ENCODE results near the gene ZNF516.

The ZNF516 gene

GRCh38 chr18:76361219-76361618 lies 133.8 kb downstream of the ZNF516 start:
- no peaks in the 10 kb centered on the region for H3K27me3 ChIP-seq (ENCODE audit: insufficient read depth, low read length, poor library complexity)
- no peak overlapping the region for H3K4me3 ChIP-seq (ENCODE audit: low read length)
- H3K56ac ChIP-seq (ENCODE audit: low read length) = no peak overlapping the region
- H3K27ac ChIP-seq (ENCODE audit: low read depth, low read length) = no peak overlapping the region
- no peak for DNase-seq
- no peak overlapping the region for H2BK120ac ChIP-seq (ENCODE audit: low read depth, low read length)
- no peak overlapping the region for H4K8ac ChIP-seq (ENCODE audit: low read depth, low read length)
- H3K4me1 ChIP-seq (ENCODE audit: control insufficient read depth, low read depth, low read length) = no peaks in the 10 kb centered on the region
- no peak overlapping the region for H4K5ac ChIP-seq (ENCODE audit: low read length)
- no peak overlapping the region for H2AK5ac ChIP-seq (ENCODE audit: low read length)
- no peak overlapping the region for H3K4ac ChIP-seq (ENCODE audit: low read depth, low read length)
- H3K9ac ChIP-seq (ENCODE audit: low read length) = no peak overlapping the region
- H3K79me2 ChIP-seq (ENCODE audit: control insufficient read depth, insufficient read depth, low read length) = no peaks in the 10 kb centered on the region
- WGBS (ENCODE audit: extremely low coverage, insufficient coverage, low lambda C conversion rate) = no CpG with 5 or more reads among the region's 8 CpGs
- H2BK5ac ChIP-seq (ENCODE audit: low read length) = no peak overlapping the region
- H3K23ac ChIP-seq (ENCODE audit: low read length) = no peak overlapping the region
- no peak overlapping the region for H2BK15ac ChIP-seq (replicated peaks; ENCODE audit: low read depth)
- H3K18ac ChIP-seq (ENCODE audit: low read length) = no peak overlapping the region
- no peak overlapping the region for H3K4me2 ChIP-seq (ENCODE audit: low read length)
- H3K36me3 ChIP-seq (ENCODE audit: control insufficient read depth, insufficient read depth, low read length) = no peaks in the 10 kb centered on the region
- no peaks in the 10 kb centered on the region for H3K79me1 ChIP-seq (ENCODE audit: low read length)

- Histone ChIP-seq H3K79me2 (ENCODE audit: control insufficient read depth, insufficient read depth, low read length) (no peaks in the 10 kb centered on the region), H2AK5ac (ENCODE audit: low read length) (no peak overlapping the region), H3K27ac (ENCODE audit: low read depth, low read length) (no peak overlapping the region), H3K4ac (ENCODE audit: low read depth, low read length) (no peak overlapping the region), H3K79me1 (ENCODE audit: low read length) (no peaks in the 10 kb centered on the region), H3K4me3 (ENCODE audit: low read length) (no peak overlapping the region), H3K4me1 (ENCODE audit: control insufficient read depth, low read depth, low read length) (no peaks in the 10 kb centered on the region), H4K5ac (ENCODE audit: low read length) (no peak overlapping the region), H3K27me3 (ENCODE audit: insufficient read depth, low read length, poor library complexity) (no peaks in the 10 kb centered on the region), H3K4me2 (ENCODE audit: low read length) (no peak overlapping the region), H3K36me3 (ENCODE audit: control insufficient read depth, insufficient read depth, low read length) (no peaks in the 10 kb centered on the region), H4K8ac (ENCODE audit: low read depth, low read length) (no peak overlapping the region), H3K18ac (ENCODE audit: low read length) (no peak overlapping the region), H3K9ac (ENCODE audit: low read length) (no peak overlapping the region), H2BK15ac (replicated peaks; ENCODE audit: low read depth) (no peak overlapping the region), H3K56ac (ENCODE audit: low read length) (no peak overlapping the region), H3K23ac (ENCODE audit: low read length) (no peak overlapping the region), H2BK120ac (ENCODE audit: low read depth, low read length) (no peak overlapping the region), H2BK5ac (ENCODE audit: low read length) (no peak overlapping the region)
- DNase-seq = no peak
- no CpG with 5 or more reads among the region's 12 CpGs for WGBS (ENCODE audit: extremely low coverage, insufficient coverage, low lambda C conversion rate)
Observed at GRCh38 chr18:76359909-76360308, 135.1 kb downstream of the ZNF516 start.

GRCh38 chr18:76358774-76359173 lies 136.3 kb downstream of the ZNF516 start:
- Histone ChIP-seq H3K4me1 (ENCODE audit: control insufficient read depth, low read depth, low read length) (no peaks in the 10 kb centered on the region), H3K56ac (ENCODE audit: low read length) (no peak overlapping the region), H3K9ac (ENCODE audit: low read length) (no peak overlapping the region), H3K27me3 (ENCODE audit: insufficient read depth, low read length, poor library complexity) (no peaks in the 10 kb centered on the region), H3K23ac (ENCODE audit: low read length) (no peak overlapping the region), H4K8ac (ENCODE audit: low read depth, low read length) (no peak overlapping the region), H4K5ac (ENCODE audit: low read length) (no peak overlapping the region), H3K4me2 (ENCODE audit: low read length) (no peak overlapping the region), H3K79me1 (ENCODE audit: low read length) (no peaks in the 10 kb centered on the region), H2BK120ac (ENCODE audit: low read depth, low read length) (no peak overlapping the region), H2AK5ac (ENCODE audit: low read length) (no peak overlapping the region), H3K4ac (ENCODE audit: low read depth, low read length) (no peak overlapping the region), H3K36me3 (ENCODE audit: control insufficient read depth, insufficient read depth, low read length) (no peaks in the 10 kb centered on the region), H3K18ac (ENCODE audit: low read length) (no peak overlapping the region), H2BK5ac (ENCODE audit: low read length) (no peak overlapping the region), H2BK15ac (replicated peaks; ENCODE audit: low read depth) (no peak overlapping the region), H3K27ac (ENCODE audit: low read depth, low read length) (no peak overlapping the region), H3K4me3 (ENCODE audit: low read length) (no peak overlapping the region), H3K79me2 (ENCODE audit: control insufficient read depth, insufficient read depth, low read length) (no peaks in the 10 kb centered on the region)
- DNase-seq = no peak
- no CpG with 5 or more reads among the region's 8 CpGs for WGBS (ENCODE audit: extremely low coverage, insufficient coverage, low lambda C conversion rate)

GRCh38 chr18:76357585-76358260 lies 137.3 kb downstream of the ZNF516 start:
- no peak overlapping the region for H3K56ac ChIP-seq (ENCODE audit: low read length)
- no peak overlapping the region for H2BK5ac ChIP-seq (ENCODE audit: low read length)
- H2AK5ac ChIP-seq (ENCODE audit: low read length) = no peak overlapping the region
- no peak overlapping the region for H3K9ac ChIP-seq (ENCODE audit: low read length)
- no peak overlapping the region for H2BK120ac ChIP-seq (ENCODE audit: low read depth, low read length)
- H3K36me3 ChIP-seq (ENCODE audit: control insufficient read depth, insufficient read depth, low read length) = no peaks in the 10 kb centered on the region
- no CpG with 5 or more reads among the region's 12 CpGs for WGBS (ENCODE audit: extremely low coverage, insufficient coverage, low lambda C conversion rate)
- no peak for DNase-seq
- H4K8ac ChIP-seq (ENCODE audit: low read depth, low read length) = no peak overlapping the region
- H3K4me2 ChIP-seq (ENCODE audit: low read length) = no peak overlapping the region
- H3K23ac ChIP-seq (ENCODE audit: low read length) = no peak overlapping the region
- no peak overlapping the region for H3K4ac ChIP-seq (ENCODE audit: low read depth, low read length)
- no peaks in the 10 kb centered on the region for H3K4me1 ChIP-seq (ENCODE audit: control insufficient read depth, low read depth, low read length)
- H3K27me3 ChIP-seq (ENCODE audit: insufficient read depth, low read length, poor library complexity) = no peaks in the 10 kb centered on the region
- H3K27ac ChIP-seq (ENCODE audit: low read depth, low read length) = no peak overlapping the region
- no peak overlapping the region for H2BK15ac ChIP-seq (replicated peaks; ENCODE audit: low read depth)
- H3K4me3 ChIP-seq (ENCODE audit: low read length) = no peak overlapping the region
- no peaks in the 10 kb centered on the region for H3K79me2 ChIP-seq (ENCODE audit: control insufficient read depth, insufficient read depth, low read length)
- H3K79me1 ChIP-seq (ENCODE audit: low read length) = no peaks in the 10 kb centered on the region
- H4K5ac ChIP-seq (ENCODE audit: low read length) = no peak overlapping the region
- H3K18ac ChIP-seq (ENCODE audit: low read length) = no peak overlapping the region

- no peak overlapping the region for H2BK5ac ChIP-seq (ENCODE audit: low read length)
- H3K27me3 ChIP-seq (ENCODE audit: insufficient read depth, low read length, poor library complexity) = no peaks in the 10 kb centered on the region
- H3K79me1 ChIP-seq (ENCODE audit: low read length) = no peaks in the 10 kb centered on the region
- DNase-seq = no peak
- no peak overlapping the region for H4K5ac ChIP-seq (ENCODE audit: low read length)
- H3K9ac ChIP-seq (ENCODE audit: low read length) = no peak overlapping the region
- H3K18ac ChIP-seq (ENCODE audit: low read length) = no peak overlapping the region
- H3K79me2 ChIP-seq (ENCODE audit: control insufficient read depth, insufficient read depth, low read length) = no peaks in the 10 kb centered on the region
- no peak overlapping the region for H3K56ac ChIP-seq (ENCODE audit: low read length)
- WGBS (ENCODE audit: extremely low coverage, insufficient coverage, low lambda C conversion rate) = no CpG with 5 or more reads among the region's 26 CpGs
- H3K23ac ChIP-seq (ENCODE audit: low read length) = no peak overlapping the region
- H3K4me1 ChIP-seq (ENCODE audit: control insufficient read depth, low read depth, low read length) = no peaks in the 10 kb centered on the region
- H2BK15ac ChIP-seq (replicated peaks; ENCODE audit: low read depth) = no peak overlapping the region
- no peak overlapping the region for H3K4me3 ChIP-seq (ENCODE audit: low read length)
- H3K4ac ChIP-seq (ENCODE audit: low read depth, low read length) = no peak overlapping the region
- H3K36me3 ChIP-seq (ENCODE audit: control insufficient read depth, insufficient read depth, low read length) = no peaks in the 10 kb centered on the region
- H2BK120ac ChIP-seq (ENCODE audit: low read depth, low read length) = no peak overlapping the region
- no peak overlapping the region for H3K27ac ChIP-seq (ENCODE audit: low read depth, low read length)
- no peak overlapping the region for H4K8ac ChIP-seq (ENCODE audit: low read depth, low read length)
- no peak overlapping the region for H2AK5ac ChIP-seq (ENCODE audit: low read length)
- no peak overlapping the region for H3K4me2 ChIP-seq (ENCODE audit: low read length)
Observed at GRCh38 chr18:76357174-76357573, 137.9 kb downstream of the ZNF516 start.

- no peak overlapping the region for H2AK5ac ChIP-seq (ENCODE audit: low read length)
- DNase-seq = no peak
- H3K56ac ChIP-seq (ENCODE audit: low read length) = no peak overlapping the region
- no peak overlapping the region for H3K27ac ChIP-seq (ENCODE audit: low read depth, low read length)
- no peak overlapping the region for H2BK5ac ChIP-seq (ENCODE audit: low read length)
- no peak overlapping the region for H3K4me3 ChIP-seq (ENCODE audit: low read length)
- no CpG with 5 or more reads among the region's 10 CpGs for WGBS (ENCODE audit: extremely low coverage, insufficient coverage, low lambda C conversion rate)
- no peaks in the 10 kb centered on the region for H3K4me1 ChIP-seq (ENCODE audit: control insufficient read depth, low read depth, low read length)
- no peak overlapping the region for H3K18ac ChIP-seq (ENCODE audit: low read length)
- H3K79me1 ChIP-seq (ENCODE audit: low read length) = no peaks in the 10 kb centered on the region
- no peaks in the 10 kb centered on the region for H3K27me3 ChIP-seq (ENCODE audit: insufficient read depth, low read length, poor library complexity)
- H3K36me3 ChIP-seq (ENCODE audit: control insufficient read depth, insufficient read depth, low read length) = no peaks in the 10 kb centered on the region
- H2BK120ac ChIP-seq (ENCODE audit: low read depth, low read length) = no peak overlapping the region
- no peak overlapping the region for H3K4ac ChIP-seq (ENCODE audit: low read depth, low read length)
- no peaks in the 10 kb centered on the region for H3K79me2 ChIP-seq (ENCODE audit: control insufficient read depth, insufficient read depth, low read length)
- H2BK15ac ChIP-seq (replicated peaks; ENCODE audit: low read depth) = no peak overlapping the region
- no peak overlapping the region for H3K23ac ChIP-seq (ENCODE audit: low read length)
- no peak overlapping the region for H4K8ac ChIP-seq (ENCODE audit: low read depth, low read length)
- H3K4me2 ChIP-seq (ENCODE audit: low read length) = no peak overlapping the region
- H4K5ac ChIP-seq (ENCODE audit: low read length) = no peak overlapping the region
- H3K9ac ChIP-seq (ENCODE audit: low read length) = no peak overlapping the region
Observed at GRCh38 chr18:76356666-76357065, 138.4 kb downstream of the ZNF516 start.

Data from mesendoderm (in vitro differentiated cells).